Nucleus accumbens (tissue), 56 donors: Measurements from ENCODE around the gene SGTA.

Experiments used
- DNase-seq, 56 donors: peaks; one replicate each; lab custom pipeline; 2025; lab: John Stamatoyannopoulos, UW

SGTA gene

GRCh38 chr19:2731181-2731995, 51.7 kb downstream of the SGTA start:
- DNase-seq = no peak

GRCh38 chr19:2729943-2730818, 52.9 kb downstream of the SGTA start:
- no peak for DNase-seq

- no peak for DNase-seq
These were observed 54.2 kb downstream of the SGTA start for GRCh38 chr19:2728783-2729387.

- no peak for DNase-seq
These were observed 55.5 kb downstream of the SGTA start for GRCh38 chr19:2727640-2727944.

GRCh38 chr19:2726904-2727639, 56.0 kb downstream of the SGTA start:
- no peak for DNase-seq

- no peak for DNase-seq
These were observed 56.8 kb downstream of the SGTA start for GRCh38 chr19:2726160-2726855.

GRCh38 chr19:2724148-2724557, 58.9 kb downstream of the SGTA start:
- DNase-seq = no peak

GRCh38 chr19:2723747-2724146, 59.3 kb downstream of the SGTA start:
- DNase-seq = no peak

- no peak for DNase-seq
These were observed 59.7 kb downstream of the SGTA start for GRCh38 chr19:2723345-2723715.

GRCh38 chr19:2722541-2723344, 60.3 kb downstream of the SGTA start:
- peak in 18 of 56 donors; percentile 7 to 72 (median 30) for DNase-seq

GRCh38 chr19:2721570-2722540, 61.2 kb downstream of the SGTA start:
- peak in 1 of 56 donors; percentile 57 for DNase-seq

GRCh38 chr19:2720777-2721569, 62.1 kb downstream of the SGTA start, which contains the start of gene DIRAS1:
Gene DIRAS1 (minus strand): TSS chr19:2721372. CDS start chr19:2717806, 3,566 bp downstream.
- no peak for DNase-seq

- DNase-seq = peak in 32 of 56 donors; percentile 5 to 72 (median 28)
These were observed 62.9 kb downstream of the SGTA start for GRCh38 chr19:2719920-2720776.

GRCh38 chr19:2719232-2719735, 63.8 kb downstream of the SGTA start:
- no peak for DNase-seq

- DNase-seq = no peak
These were observed 65.2 kb downstream of the SGTA start for GRCh38 chr19:2717638-2718541.
